HG03135 (cell line): ENCODE data around the gene CCDC191.
A peak's percentile ranks its signal among the peaks of the same experiment; 100 is the strongest.

Source experiments
- ATAC-seq: cut with Tn5 transposase; IDR thresholded peaks from one replicate; pipeline ENCODE4 v1.9.1; 2021; ENCODE audit warnings: mild to moderate bottlenecking, moderate library complexity; ENCODE audit not compliant: unreplicated experiment

The CCDC191 gene

DNA sequence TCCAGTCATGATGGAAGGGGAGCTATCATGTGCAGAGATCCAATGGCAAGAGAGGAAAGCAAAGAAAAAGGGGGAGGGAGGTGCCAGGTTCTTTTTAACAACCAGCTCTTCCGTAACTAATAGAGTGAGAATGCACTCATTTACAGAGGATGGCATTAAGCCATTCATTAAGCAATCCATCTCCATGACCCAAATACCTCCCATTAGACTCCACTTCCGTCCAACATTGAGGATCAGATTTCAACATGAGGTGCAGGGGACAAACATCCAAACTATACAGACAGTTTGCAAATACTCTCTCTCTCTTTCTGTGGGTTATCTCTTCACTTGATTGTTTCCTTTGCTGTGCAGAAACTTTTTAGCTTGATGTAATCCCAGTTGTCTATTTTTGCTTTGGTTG, 87.3 kb downstream of the CCDC191 start:
- no peak for ATAC-seq

DNA sequence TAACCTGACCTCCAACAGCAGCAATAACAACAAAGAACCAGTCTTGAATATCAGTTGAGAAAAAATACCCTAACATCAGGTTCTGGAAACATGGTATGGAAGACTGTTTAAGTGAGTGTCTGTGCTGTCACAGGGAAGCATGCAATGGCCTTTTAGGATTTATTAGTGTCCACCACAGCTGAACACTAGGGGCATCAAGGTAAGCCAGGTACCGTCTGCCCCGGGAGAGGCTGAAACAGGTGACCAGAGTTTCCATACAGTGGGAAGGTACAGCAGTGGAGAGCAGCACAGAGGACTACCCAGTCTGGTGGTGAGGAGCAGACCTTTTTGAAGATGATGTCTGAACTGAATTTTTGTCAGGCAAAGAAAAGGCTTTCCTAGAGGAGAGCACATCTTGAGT, 90.2 kb downstream of the CCDC191 start:
- ATAC-seq: no peak

DNA sequence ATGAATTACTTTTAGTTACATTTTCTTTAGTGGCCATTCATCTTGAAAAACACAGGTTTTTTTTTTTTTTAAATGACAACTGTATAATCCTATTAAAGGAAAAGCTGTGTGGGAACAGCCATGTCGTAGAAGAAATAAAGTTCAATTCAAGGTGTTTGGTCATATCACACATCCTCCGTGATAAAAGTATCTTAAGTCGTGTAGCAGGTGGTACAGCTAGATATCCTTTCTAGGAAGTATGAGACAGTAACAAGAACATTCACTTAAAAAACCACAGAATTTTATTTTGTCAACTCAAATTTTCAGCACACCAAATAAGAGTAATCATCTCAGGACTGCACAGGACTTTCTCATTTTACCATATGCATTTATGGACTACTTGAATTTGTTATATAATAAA, 92.4 kb downstream of the CCDC191 start:
- no peak for ATAC-seq

DNA sequence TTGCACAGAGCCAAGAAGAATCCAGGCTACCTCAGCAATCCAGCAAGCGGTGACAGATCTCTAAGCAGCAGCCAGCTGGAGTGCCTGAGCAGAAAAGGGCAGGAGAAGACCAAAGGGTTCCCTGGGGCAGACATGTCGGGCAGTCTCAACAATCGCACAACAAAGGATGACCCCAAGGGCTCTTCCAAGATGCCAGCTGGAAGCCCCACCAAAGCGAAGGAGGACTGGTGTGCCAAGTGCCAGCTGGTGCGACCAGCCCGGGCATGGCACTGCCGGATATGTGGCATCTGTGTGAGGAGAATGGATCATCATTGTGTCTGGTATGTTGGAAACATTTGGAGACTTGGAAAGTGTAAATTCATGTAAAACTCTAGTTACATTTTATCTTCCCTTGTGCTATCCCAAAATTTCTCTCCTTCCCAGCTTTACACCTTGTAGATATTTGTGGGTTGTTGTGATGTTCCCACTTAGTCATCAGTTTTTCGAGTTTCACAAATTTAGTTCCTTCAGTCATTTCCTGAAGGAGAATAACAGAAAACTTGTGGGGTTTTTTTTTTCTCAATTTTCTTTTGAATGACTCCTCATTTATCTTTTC, 102.1 kb downstream of the CCDC191 start:
- no peak for ATAC-seq

DNA sequence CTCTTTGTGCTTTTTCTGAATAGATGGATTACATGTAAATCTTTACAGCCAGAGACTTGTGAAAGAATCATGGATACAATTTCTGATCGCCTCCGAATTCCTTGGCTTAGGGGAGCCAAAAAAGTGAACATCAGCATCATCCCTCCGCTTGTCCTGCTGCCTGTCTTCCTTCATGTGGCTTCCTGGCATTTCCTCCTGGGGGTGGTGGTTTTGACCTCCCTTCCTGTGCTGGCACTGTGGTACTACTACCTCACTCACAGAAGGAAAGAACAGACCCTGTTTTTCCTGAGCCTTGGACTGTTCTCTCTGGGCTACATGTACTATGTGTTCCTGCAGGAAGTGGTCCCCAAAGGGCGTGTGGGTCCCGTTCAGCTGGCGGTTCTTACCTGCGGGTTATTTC, 102.6 kb downstream of the CCDC191 start:
- no peak for ATAC-seq

DNA sequence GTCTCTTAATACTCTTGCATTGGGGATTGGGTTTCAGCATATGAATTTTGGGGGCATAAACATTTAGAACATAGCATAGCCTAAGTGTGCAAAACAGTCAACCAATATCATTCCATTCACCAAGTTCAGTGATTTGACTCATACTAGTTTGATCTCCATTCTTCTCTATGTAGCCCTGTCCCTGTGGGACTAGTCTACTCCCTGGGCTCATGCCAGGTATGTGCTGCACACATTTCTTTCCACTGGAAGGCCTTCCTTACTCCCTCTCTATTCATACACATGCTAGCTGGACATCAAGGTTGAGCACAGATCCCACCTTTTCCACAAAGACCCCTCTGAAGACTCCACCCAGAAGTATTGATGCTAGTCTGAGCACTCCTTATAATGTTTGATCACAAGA, 103.4 kb downstream of the CCDC191 start:
- no peak for ATAC-seq

DNA sequence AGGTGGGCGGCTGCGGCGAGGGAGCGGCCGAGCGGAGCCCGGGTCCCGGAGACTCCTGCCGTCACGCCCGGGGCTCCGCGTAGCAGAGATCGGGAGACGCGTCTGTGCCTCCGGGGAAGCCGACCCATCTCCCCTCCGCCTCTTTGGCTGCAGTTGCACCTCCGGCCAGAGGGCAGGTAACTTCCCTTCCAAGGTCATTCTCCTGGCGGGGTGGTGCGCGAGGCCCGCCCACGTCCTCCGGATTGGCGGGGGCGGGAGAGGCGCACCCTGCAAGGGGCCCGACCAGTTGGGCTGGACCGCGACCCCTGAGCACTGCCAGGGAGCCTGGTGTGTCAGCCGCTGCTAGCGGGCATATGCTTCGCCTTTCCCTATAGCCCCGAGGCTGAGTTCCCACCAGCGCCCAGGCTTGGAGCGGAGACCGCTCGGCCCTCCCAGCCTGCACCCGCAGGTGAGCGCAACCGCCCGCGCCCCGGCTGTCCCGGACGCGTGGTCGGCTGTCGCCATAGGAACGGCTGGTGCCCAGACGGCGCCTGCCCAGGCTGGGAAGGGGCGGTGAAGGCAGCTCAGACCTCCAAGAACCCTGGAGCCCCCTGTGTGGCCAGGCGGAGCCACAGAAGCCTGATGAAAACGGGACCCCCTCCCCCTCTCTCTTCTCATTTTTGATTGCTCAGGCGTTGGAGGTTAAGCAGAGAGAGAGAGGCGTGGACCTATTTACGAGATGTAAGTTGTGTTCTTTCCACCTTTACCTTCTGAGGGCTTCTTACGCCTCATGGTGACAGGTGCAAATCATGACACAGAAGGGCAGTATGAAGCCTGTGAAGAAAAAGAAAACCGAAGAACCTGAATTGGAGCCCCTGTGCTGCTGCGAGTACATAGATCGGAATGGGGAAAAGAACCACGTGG, 108.1 kb downstream of the CCDC191 start:
- ATAC-seq: peak; percentile 39

DNA sequence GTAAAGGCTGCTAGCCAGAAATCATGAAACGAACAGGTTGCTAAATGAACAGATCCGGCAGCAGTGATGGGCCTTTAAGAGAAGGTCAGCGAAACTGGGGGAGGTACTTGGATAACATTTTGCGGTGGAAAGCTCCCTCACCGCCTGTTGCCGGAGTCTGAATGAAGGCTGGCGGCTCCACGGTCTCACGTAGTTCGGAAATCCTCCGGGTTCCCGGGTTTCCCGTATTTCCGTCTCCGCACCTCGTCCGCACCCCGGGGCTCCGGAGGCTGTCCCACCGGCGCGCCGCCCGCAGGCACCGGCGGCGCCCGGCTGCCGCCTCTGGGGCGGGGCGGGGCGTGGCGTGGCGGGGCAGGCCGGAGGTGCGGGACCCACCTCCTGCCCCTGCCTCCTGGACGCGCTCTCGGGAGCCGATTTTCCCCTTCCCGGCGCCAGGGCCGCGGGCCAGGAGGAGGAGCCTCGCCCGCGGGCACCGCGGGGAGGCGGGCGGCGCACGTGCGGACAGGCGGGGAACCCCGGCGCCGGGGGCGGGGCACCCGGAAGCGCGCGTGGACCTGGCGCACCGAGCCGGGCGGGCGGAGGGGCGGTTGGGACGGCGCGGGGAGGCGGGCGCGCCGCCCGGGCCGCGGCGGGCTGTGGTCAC, 108.8 kb downstream of the CCDC191 start, which contains the start of gene ZDHHC23:
TSS of gene ZDHHC23 (plus strand) at position 642 of the 643 bp plus-strand sequence. CDS start 790 bp downstream, outside the sequence.
- peak; percentile 71 for ATAC-seq

DNA sequence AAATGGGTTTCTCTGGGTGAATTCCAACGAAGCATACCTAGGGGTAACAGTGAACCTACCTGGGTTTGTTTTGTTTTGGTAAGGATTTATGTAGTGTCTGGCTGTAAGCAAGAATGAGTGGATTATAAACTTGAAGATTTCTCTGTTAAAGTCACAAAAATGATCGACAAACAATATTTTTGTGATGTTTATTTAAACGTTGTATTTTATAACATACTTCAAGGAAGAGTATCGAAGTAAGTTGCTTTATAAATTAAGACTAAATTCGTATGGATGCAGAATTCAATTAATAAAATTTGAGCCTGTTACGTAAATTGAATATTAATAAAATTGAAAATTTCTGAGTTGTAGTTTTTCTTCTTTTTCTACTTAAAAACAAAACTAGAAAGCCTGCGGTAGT, 109.5 kb downstream of the CCDC191 start:
- ATAC-seq: no peak

DNA sequence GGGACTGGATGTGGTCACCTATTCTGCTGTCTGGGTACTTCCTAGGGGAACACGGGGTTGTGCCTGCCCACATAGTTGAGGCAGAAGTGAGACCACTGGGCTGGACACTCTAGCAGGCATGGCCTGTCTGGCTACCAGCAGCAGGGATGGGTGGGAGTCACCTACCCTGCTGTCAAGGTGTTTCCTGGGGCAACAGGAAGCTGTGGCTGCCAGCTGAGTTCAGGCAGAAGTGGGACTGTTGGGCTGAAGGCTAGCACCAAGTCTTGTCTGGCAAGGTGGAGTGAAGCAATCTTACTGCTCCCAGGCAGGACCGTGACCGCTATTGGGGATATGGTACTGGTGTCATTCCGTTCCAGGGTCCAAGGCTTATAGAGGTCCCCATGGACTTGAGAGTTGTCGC, 128.8 kb downstream of the CCDC191 start:
- no peak for ATAC-seq

DNA sequence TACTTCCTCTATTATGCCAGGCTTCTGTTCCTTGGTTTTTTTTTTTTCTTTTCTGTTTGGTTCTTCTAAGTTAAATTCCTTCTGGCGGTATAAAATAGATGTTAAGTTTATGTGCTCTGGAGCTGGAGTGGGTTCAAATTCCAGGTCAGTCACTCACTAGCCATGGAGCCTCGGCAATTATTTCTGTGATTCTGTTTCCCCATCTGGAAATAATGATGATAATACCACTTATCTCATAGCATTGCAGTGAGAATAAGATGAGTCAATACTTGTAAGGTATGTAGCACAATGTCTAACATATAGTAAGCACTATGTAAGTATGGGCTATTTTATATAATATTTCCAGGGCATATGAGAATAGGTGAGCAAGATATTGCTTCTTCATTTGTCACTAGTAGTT, 141.7 kb downstream of the CCDC191 start:
- no peak for ATAC-seq
